IPS DF 19.7 (cell line): ENCODE results near the gene FIGN.

Experiments used
- DNase-seq: peaks from one replicate; pipeline ENCODE4 v3.0.0-alpha.2; 2013; ENCODE audit warnings: low read depth, low spot score

Gene FIGN

GRCh38 chr2:163737190-163737439, 1.3 kb upstream of the FIGN start:
- DNase-seq: no peak

- no peak for DNase-seq
Observed at GRCh38 chr2:163736433-163737189, 803 bp upstream of the FIGN start.

- no peak for DNase-seq
Observed at GRCh38 chr2:163734881-163735684, 725 bp downstream of the FIGN start.

- DNase-seq: no peak
Observed at GRCh38 chr2:163734401-163734800, 1.4 kb downstream of the FIGN start.

DNA sequence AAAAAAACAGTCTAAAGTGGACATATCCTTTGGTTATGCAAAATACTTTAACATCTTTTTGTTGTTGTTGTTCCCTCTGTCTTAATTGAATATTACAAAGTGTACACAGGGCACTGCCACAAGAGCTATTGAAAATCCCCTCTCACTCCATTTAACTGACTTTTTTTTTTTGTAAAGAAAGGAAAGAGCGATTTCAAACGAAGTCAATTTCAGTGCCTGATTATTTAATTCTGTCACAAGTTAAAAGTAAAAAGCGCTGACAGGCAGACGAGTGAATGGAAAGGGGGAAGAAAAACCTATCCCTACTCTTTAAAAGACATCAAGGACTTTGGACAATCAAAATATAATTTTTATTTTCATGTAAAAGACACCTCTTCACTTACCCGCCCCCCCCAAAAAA, 1.9 kb downstream of the FIGN start:
- DNase-seq: no peak

- DNase-seq: no peak
Observed at GRCh38 chr2:163733301-163733938, 2.4 kb downstream of the FIGN start.

GRCh38 chr2:163732727-163733126, 3.1 kb downstream of the FIGN start:
- DNase-seq: no peak

GRCh38 chr2:163731735-163732134, 4.1 kb downstream of the FIGN start:
- DNase-seq: no peak

DNA sequence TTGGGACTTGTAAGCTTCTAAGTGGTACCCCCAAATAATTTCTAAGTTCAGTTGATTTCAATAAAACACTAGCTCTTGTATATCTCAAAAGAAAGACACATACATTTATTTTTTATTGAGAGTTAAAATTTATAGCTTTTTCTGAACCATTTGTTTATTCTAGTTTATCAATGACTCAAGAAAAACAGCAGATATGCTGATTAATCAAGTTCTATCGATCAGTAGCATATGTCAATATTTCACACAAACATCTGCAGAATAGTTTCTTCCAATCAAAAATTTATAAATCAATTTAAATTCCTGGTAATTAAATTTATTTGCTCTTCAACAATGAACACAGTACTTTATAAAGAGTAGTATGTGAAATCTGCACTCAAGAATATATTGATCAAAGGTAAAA, 5.3 kb downstream of the FIGN start:
- no peak for DNase-seq

DNA sequence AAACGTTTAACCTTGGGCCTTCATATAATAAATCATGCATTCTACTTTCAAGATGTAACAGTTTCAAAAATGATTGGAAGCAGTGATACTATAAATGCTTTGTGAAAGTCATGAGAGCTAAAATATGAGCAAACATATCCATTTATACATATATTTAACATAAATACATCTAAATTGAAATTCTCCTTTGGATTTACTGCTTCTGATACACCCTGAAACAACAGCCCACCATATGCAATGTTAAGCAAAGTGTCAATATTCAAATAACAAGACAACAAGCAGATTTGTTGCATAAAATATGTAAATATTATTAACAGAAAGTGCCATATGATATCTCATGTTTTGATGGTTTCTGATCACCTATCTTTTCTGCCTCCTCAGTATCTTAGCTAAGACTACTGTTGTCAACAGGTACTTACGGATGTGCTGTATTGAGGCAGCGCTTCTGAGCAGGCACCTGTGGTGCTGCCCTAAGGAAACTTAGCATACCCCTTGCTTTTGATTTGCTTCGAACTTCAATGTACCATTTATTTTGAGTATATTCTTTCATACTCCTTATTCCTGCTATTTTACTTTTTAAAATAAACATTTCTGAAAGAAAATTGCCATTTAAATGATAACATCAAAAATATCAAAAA, 6.1 kb downstream of the FIGN start:
- no peak for DNase-seq

DNA sequence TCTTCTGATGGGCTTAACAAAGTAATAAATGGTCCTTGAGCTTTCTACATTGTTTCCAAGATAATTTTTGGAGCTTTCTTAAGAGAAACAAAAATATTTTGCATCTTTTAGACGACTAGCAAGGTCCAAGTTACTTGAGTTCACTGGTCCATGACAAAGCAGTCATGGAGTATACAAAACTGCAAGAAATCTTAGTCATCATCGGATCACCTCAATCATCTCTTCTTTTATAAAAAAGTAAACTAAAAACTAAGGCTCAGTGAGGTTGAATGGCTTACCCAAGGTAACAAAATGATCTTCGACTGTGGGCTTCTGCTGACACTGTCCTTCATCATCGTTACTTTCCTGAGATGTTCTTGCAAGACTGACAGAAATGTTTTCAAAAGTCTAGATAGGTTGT, 11.9 kb downstream of the FIGN start:
- DNase-seq: no peak

DNA sequence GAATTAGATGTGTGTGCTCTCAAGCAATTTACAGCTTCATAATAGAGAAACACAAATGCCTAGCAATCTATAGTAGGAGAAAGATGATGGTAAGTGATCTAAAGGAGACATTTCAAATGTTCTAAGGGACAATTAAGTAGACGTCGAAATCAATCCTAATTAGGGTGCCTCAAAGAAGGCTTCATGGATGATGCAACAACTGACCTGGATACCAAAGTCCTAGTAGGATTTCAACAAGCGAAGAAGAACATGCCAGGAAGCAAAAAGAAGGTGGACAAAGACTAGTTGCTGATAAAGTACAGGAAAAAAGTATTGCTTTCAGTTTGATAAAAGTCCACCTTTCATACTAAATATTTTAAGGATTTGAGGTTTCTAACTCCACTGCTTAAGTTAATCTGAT, 12.5 kb downstream of the FIGN start:
- no peak for DNase-seq

GRCh38 chr2:163719331-163719730, 16.5 kb downstream of the FIGN start:
- DNase-seq: no peak

GRCh38 chr2:163717993-163718680, 17.7 kb downstream of the FIGN start:
- no peak for DNase-seq

- DNase-seq: no peak
Observed at GRCh38 chr2:163717515-163717914, 18.3 kb downstream of the FIGN start.

DNA sequence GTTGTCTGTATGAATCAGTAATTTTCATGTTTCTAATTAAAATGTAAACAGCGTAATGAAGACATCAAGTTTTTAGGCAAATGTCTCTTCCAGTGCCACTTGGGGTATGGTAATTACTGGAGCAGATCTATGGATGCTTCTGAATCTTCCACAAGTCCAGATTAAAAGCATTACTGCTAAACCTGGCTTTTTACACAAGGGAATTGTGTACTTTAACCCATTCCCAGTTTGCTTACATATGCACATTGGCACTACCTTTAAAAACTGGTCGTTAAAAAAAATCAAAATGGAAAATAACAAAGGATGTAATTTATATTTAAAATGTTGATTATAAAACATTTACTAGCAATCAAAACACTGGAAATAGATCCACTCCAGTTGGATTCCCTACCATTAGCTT, 19.7 kb downstream of the FIGN start:
- DNase-seq: no peak

- no peak for DNase-seq
Observed at GRCh38 chr2:163715668-163716067, 20.1 kb downstream of the FIGN start.

GRCh38 chr2:163715199-163715598, 20.6 kb downstream of the FIGN start:
- no peak for DNase-seq

- DNase-seq: no peak
Observed at GRCh38 chr2:163713534-163714311, 22.1 kb downstream of the FIGN start.

DNA sequence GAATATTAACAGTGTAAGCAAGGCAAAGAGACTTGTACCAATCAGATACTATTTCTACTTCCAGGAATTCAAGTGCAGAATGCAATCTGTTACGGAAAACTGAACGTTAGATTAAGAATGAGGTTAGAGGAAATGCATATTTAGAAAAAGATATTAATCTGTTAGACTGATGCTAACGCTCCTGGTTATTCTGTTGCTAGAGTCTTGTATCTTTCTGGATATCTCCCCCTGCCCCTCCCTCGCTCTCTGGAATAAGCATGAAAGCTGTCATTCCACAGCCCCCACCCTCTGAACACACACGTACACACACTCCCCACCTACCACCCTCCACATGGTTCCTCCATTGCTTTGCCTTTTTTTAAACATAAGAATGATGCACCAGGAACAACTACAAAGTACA, 24.1 kb downstream of the FIGN start:
- DNase-seq: no peak

- no peak for DNase-seq
Observed at GRCh38 chr2:163711258-163711657, 24.6 kb downstream of the FIGN start.
